Kidney epithelial cell (primary cell): ENCODE results near the gene RAD51B. TPM values are rescaled to one million over a fixed set of nuclear protein-coding genes. Genes with fewer than 3 reads are reported as not detected.

Experiments used
- DNase-seq: peaks from one replicate; pipeline ENCODE4 v3.0.0-alpha.2; 2010; ENCODE audit warnings: low read depth
- H3K27me3 ChIP-seq: 2 replicates; pipeline ENCODE4 v1.6.0; 2011; ENCODE audit warnings: low read length; ENCODE audit not compliant: control insufficient read depth, insufficient read depth
- H3K36me3 ChIP-seq: 2 replicates; pipeline ENCODE4 v1.5.1; 2011; ENCODE audit warnings: low read length; ENCODE audit not compliant: control insufficient read depth, insufficient read depth
- H3K4me3 ChIP-seq: 2 replicates; pipeline ENCODE4 v1.5.1; 2011; ENCODE audit warnings: low read depth, mild to moderate bottlenecking, control low read depth, low read length
- CTCF ChIP-seq: IDR thresholded peaks from 2 replicates; pipeline ENCODE4 v1.5.1; 2011; ENCODE audit warnings: mild to moderate bottlenecking, moderate library complexity, low read length, control low read depth, inconsistent platforms; ENCODE audit not compliant: insufficient read depth, poor library complexity, severe bottlenecking
- total RNA-seq: library from RNA; depleted of rRNA; stranded (reverse); fragments of >200 nt; gene quantifications from 2 replicates; pipeline ENCODE4 v1.2.3, GENCODE V29; 2015

Gene RAD51B
- total RNA-seq, 1 donor from 2014 or later, result 9.5 TPM

GRCh38 chr14:68405961-68406360, 586.4 kb downstream of the RAD51B start:
- no peaks in the 10 kb centered on the region for H3K27me3 ChIP-seq
- no peak for TF ChIP-seq CTCF
- no peak for DNase-seq
- no peak overlapping the region for H3K4me3 ChIP-seq
- H3K36me3 ChIP-seq, result no peaks in the 10 kb centered on the region

- no peaks in the 10 kb centered on the region for H3K36me3 ChIP-seq
- DNase-seq, result no peak
- H3K27me3 ChIP-seq, result no peaks in the 10 kb centered on the region
- TF ChIP-seq CTCF, result no peak
- H3K4me3 ChIP-seq, result no peak overlapping the region
These were observed 587.7 kb downstream of the RAD51B start for GRCh38 chr14:68407285-68407684.

GRCh38 chr14:68407825-68408224, 588.2 kb downstream of the RAD51B start:
- no peak for TF ChIP-seq CTCF
- no peak for DNase-seq
- no peaks in the 10 kb centered on the region for H3K27me3 ChIP-seq
- no peaks in the 10 kb centered on the region for H3K36me3 ChIP-seq
- no peak overlapping the region for H3K4me3 ChIP-seq

- no peak for DNase-seq
- H3K27me3 ChIP-seq, result no peaks in the 10 kb centered on the region
- H3K4me3 ChIP-seq, result no peak overlapping the region
- TF ChIP-seq CTCF, result no peak
- no peaks in the 10 kb centered on the region for H3K36me3 ChIP-seq
These were observed 589.1 kb downstream of the RAD51B start for GRCh38 chr14:68408680-68409079.

- no peak for TF ChIP-seq CTCF
- Histone ChIP-seq H3K36me3 (no peaks in the 10 kb centered on the region), H3K27me3 (no peaks in the 10 kb centered on the region), H3K4me3 (no peak overlapping the region)
- DNase-seq, result no peak
These were observed 589.8 kb downstream of the RAD51B start for GRCh38 chr14:68409387-68409786.
